Measurements from ENCODE around the gene ENDOD1.
"Not testable (repeated sequence)": the region's sequence is repeated elsewhere in the genome, so short reads cannot be mapped to it uniquely, and the experiment has no call there.

Gene ENDOD1

DNA sequence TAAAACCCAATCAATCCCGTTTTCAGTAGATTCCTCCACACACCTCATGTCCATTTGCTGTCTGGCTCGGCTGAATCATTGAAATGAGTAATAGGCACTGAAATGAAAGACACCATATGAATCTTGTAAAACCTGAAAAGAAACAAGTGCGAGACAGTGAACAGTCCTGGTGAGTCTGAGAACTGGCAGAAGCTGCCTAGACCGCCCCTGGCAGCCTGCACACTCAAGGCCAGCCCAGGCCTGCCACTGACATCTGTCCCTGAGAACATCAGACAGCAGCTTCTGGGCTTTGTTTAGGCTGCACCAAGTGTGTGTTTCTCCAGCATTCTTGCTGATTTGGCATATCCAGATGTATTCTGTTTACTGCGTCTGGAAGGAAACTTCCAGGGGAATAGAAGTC, 44.8 kb downstream of the ENDOD1 start:
- H3K9ac ChIP-seq (ENCODE audit: low read length) = no peak overlapping the region
- no peaks in the 10 kb centered on the region for H3K27me3 ChIP-seq (ENCODE audit: control insufficient read depth in 1 of 2, insufficient read depth in 2 of 2, low read length in 2 of 2)
- no peaks in the 10 kb centered on the region for H3K9me3 ChIP-seq (ENCODE audit: low read length)
- H3K4me1 ChIP-seq (ENCODE audit: insufficient read depth, low read length) = peaks cover 16% of the 10 kb centered on the region
- no peak overlapping the region for H3K27ac ChIP-seq (ENCODE audit: low read depth, low read length)
- no peak overlapping the region for H3K4me3 ChIP-seq (ENCODE audit: low read depth in 1 of 2, low read length in 2 of 2)
- H3K36me3 ChIP-seq (ENCODE audit: insufficient read depth, low read length) = no peaks in the 10 kb centered on the region

DNA sequence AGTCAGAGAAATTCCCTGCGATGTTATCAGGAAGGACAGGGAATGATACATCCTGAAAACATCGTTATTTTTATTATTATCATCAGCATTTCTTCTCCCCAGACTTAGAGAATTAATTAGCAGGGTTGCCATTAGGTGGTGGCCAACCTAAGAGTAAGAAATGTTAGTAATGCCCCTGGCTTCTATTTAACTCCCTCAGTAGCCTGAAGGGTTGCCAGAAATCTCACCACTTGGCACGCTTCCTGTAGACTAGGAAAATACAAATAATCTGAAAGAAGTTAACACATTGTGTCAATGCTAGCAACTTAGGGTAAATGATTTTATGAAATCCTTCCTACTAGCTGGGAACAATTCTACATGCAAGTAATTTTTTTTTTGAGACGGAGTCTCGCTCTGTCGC, 45.5 kb downstream of the ENDOD1 start:
- Histone ChIP-seq H3K27me3 (ENCODE audit: control insufficient read depth in 1 of 2, insufficient read depth in 2 of 2, low read length in 2 of 2) (no peaks in the 10 kb centered on the region), H3K4me3 (ENCODE audit: low read depth in 1 of 2, low read length in 2 of 2) (no peak overlapping the region)

DNA sequence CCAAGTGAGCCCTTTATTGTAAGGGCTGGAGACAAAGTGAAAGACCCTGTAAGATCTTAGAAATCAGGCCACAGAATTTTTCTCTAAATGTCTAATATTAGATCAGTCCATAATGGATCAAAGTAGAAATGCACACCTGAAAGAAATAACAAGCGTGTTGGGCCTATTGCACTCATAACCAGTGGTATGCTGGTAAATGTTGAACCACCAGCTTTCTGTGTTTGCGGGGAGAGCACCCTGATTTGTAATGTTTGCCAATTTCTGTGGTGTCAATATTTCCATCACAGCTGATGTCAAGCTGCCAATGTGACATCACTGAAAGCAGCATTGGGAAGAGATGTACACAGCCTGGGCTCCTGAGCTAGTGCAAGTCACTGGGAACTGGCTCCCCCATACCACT, 46.2 kb downstream of the ENDOD1 start:
- Histone ChIP-seq H3K9ac (ENCODE audit: low read length) (no peak overlapping the region), H3K4me3 (ENCODE audit: low read depth in 1 of 2, low read length in 2 of 2) (no peak overlapping the region), H3K27me3 (ENCODE audit: control insufficient read depth in 1 of 2, insufficient read depth in 2 of 2, low read length in 2 of 2) (no peaks in the 10 kb centered on the region), H3K4me1 (ENCODE audit: insufficient read depth, low read length) (peaks cover 16% of the 10 kb centered on the region), H3K36me3 (ENCODE audit: insufficient read depth, low read length) (no peaks in the 10 kb centered on the region), H3K9me3 (ENCODE audit: low read length) (no peaks in the 10 kb centered on the region), H3K27ac (ENCODE audit: low read depth, low read length) (no peak overlapping the region)

More for the DNA sequence above, 45.5 kb downstream of the ENDOD1 start:
- Histone ChIP-seq H3K4me1 (ENCODE audit: insufficient read depth, low read length) (peaks cover 16% of the 10 kb centered on the region), H3K27ac (ENCODE audit: low read depth, low read length) (no peak overlapping the region), H3K9me3 (ENCODE audit: low read length) (no peaks in the 10 kb centered on the region), H3K9ac (ENCODE audit: low read length) (no peak overlapping the region), H3K36me3 (ENCODE audit: insufficient read depth, low read length) (no peaks in the 10 kb centered on the region)

DNA sequence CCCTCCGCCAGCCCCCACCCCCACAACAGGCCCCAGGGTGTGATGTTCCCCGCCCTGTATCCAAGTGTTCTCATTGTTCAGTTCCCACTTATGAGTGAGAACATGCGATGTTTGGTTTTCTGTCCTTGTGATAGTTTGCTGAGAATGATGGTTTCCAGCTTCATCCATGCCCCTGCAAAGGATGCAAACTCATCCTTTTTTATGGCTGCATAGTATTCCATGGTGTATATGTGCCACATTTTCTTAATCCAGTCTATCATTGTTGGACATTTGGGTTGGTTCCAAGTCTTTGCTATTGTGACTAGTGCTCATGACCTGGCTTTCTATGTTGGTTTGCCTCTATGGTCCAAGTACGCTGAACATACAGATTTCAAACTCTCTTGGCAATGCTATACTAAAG, 47.1 kb downstream of the ENDOD1 start:
- peaks cover 16% of the 10 kb centered on the region for H3K4me1 ChIP-seq (ENCODE audit: insufficient read depth, low read length)
- not testable (repeated sequence) for H3K27me3 ChIP-seq (ENCODE audit: control insufficient read depth in 1 of 2, insufficient read depth in 2 of 2, low read length in 2 of 2); H3K36me3 ChIP-seq (ENCODE audit: insufficient read depth, low read length); H3K9me3 ChIP-seq (ENCODE audit: low read length); H3K27ac ChIP-seq (ENCODE audit: low read depth, low read length); H3K9ac ChIP-seq (ENCODE audit: low read length); H3K4me3 ChIP-seq (ENCODE audit: low read depth in 1 of 2, low read length in 2 of 2)

DNA sequence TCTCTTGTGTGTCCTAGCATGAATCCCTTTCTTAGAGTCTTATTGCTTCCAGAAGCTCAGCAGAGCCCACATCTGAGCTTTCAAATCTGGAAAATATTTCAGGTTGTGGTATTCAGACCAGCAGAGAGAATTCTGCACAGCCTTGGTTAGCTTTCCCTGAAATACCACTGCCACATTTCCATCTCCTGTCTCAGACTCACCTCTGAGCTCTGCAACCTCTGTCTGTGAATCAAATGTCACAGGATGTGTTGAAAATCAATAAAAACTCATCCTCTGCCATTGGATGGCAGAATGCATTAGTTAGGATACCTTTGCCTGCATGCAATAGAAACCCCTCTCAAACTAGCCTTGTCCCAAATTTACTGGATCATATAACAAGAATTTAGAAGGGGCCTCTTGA, 47.7 kb downstream of the ENDOD1 start:
- H3K36me3 ChIP-seq (ENCODE audit: insufficient read depth, low read length) = no peaks in the 10 kb centered on the region
- no peak overlapping the region for H3K4me3 ChIP-seq (ENCODE audit: low read depth in 1 of 2, low read length in 2 of 2)
- no peak overlapping the region for H3K27ac ChIP-seq (ENCODE audit: low read depth, low read length)
- H3K4me1 ChIP-seq (ENCODE audit: insufficient read depth, low read length) = peaks cover 16% of the 10 kb centered on the region
- H3K9me3 ChIP-seq (ENCODE audit: low read length) = no peaks in the 10 kb centered on the region
- no peaks in the 10 kb centered on the region for H3K27me3 ChIP-seq (ENCODE audit: control insufficient read depth in 1 of 2, insufficient read depth in 2 of 2, low read length in 2 of 2)
- no peak overlapping the region for H3K9ac ChIP-seq (ENCODE audit: low read length)

DNA sequence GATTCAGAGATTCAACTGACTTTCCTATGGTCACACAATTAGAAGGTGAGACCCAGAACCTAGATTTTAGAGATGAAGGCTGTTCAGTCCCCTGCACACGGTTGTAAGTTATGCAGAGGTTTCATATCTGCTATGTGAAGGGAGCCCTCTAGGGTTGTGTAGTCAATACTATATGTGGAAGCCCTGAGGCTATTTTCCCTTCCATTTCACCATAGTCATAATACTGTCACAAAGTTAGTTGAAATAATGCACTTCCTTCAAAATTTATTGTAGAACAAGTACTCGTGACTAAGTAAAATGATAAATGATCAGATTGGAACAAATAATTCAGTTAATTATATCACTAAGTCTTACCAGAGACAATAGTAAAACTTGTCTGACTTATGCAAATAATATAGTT, 48.8 kb downstream of the ENDOD1 start:
- no peaks in the 10 kb centered on the region for H3K27me3 ChIP-seq (ENCODE audit: control insufficient read depth in 1 of 2, insufficient read depth in 2 of 2, low read length in 2 of 2)
- no peak overlapping the region for H3K27ac ChIP-seq (ENCODE audit: low read depth, low read length)
- H3K4me1 ChIP-seq (ENCODE audit: insufficient read depth, low read length) = peaks cover 16% of the 10 kb centered on the region
- H3K36me3 ChIP-seq (ENCODE audit: insufficient read depth, low read length) = no peaks in the 10 kb centered on the region
- no peak overlapping the region for H3K9ac ChIP-seq (ENCODE audit: low read length)
- H3K4me3 ChIP-seq (ENCODE audit: low read depth in 1 of 2, low read length in 2 of 2) = no peak overlapping the region
- H3K9me3 ChIP-seq (ENCODE audit: low read length) = no peaks in the 10 kb centered on the region

DNA sequence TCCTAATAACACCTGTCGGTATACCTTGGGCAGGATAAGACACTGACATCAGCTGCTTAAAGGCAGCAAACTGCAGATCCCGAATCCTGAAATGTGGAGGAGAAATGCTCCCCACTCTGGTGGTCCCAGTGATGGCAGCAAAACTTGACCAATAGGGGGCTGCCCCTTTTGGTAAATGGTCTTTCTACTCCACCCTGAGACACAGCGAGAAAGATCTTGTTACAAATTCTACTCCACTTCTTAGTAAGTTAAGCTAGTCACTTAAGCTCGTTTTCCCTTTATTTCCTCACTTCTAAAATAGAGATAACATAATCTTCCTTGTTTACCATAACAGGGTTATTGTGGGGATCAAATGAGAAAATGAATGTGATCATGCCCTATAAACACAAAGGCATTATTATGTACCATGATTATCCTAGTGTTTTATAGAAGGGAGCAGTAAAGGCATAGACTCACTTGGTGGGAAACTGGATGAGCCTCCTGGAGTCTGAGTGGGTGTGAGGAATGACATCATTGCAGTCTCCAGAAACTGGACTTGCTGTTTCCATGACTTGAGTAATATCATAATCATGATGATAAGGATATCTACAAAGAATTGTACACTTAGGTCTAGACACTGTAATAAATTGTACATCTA, 50.9 kb downstream of the ENDOD1 start:
- Histone ChIP-seq H3K4me3 (ENCODE audit: low read depth in 1 of 2, low read length in 2 of 2) (no peak overlapping the region), H3K27ac (ENCODE audit: low read depth, low read length) (no peak overlapping the region), H3K4me1 (ENCODE audit: insufficient read depth, low read length) (no peaks in the 10 kb centered on the region), H3K9me3 (ENCODE audit: low read length) (no peaks in the 10 kb centered on the region), H3K9ac (ENCODE audit: low read length) (no peak overlapping the region), H3K27me3 (ENCODE audit: control insufficient read depth in 1 of 2, insufficient read depth in 2 of 2, low read length in 2 of 2) (no peaks in the 10 kb centered on the region), H3K36me3 (ENCODE audit: insufficient read depth, low read length) (no peaks in the 10 kb centered on the region)

DNA sequence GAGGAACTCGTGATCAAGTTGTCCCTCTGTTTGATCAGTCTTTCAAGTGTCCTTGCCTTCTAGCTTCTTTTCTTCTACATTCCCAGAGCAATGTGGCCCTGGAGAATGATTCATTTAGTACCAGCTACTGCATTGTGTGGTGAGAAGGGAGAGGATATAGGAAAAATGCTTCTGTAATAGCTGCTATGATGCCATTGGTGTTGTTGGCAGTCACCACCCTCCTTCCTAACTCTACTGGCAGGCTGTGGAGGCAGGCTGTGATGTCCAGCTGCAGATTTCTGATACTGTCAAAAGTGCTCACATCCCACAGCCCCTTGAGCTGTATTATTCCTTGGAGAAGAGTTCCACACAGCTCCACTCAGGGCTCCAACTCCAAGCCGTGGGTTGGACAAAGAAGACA, 52.8 kb downstream of the ENDOD1 start:
- no peaks in the 10 kb centered on the region for H3K27me3 ChIP-seq (ENCODE audit: control insufficient read depth in 1 of 2, insufficient read depth in 2 of 2, low read length in 2 of 2)
- H3K27ac ChIP-seq (ENCODE audit: low read depth, low read length) = no peak overlapping the region
- H3K4me1 ChIP-seq (ENCODE audit: insufficient read depth, low read length) = peaks cover 8% of the 10 kb centered on the region
- no peaks in the 10 kb centered on the region for H3K36me3 ChIP-seq (ENCODE audit: insufficient read depth, low read length)
- H3K9ac ChIP-seq (ENCODE audit: low read length) = no peak overlapping the region
- no peak overlapping the region for H3K4me3 ChIP-seq (ENCODE audit: low read depth in 1 of 2, low read length in 2 of 2)
- no peaks in the 10 kb centered on the region for H3K9me3 ChIP-seq (ENCODE audit: low read length)

DNA sequence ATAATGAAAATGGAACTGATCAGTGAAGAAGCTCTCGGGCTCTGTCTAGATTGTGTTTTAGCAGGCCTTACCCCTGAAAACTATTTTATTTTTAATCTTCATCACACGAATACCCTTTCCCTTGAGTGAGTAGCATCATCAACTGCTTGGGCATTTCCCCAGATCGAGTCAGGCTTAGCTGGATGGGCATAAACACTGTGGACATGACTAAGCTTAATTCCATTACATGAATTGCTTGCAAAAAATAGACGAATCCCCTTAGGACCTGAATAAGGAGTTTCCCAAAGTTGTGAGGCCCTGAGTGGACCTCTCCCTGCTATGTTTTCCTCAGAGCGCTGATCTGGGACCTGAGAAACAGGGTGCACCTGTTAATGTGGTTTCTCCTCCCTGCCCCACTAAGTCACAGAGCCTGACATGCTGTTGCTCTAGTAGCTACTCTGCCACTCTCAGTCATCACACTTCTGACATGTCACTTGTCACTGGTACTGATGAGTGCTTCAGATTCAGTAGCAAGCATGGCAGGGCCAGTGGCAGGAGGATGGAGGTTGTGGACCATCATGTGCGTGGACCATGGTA, 53.5 kb downstream of the ENDOD1 start:
- no peaks in the 10 kb centered on the region for H3K36me3 ChIP-seq (ENCODE audit: insufficient read depth, low read length)
- H3K9ac ChIP-seq (ENCODE audit: low read length) = no peak overlapping the region
- no peaks in the 10 kb centered on the region for H3K9me3 ChIP-seq (ENCODE audit: low read length)
- no peak overlapping the region for H3K4me3 ChIP-seq (ENCODE audit: low read depth in 1 of 2, low read length in 2 of 2)
- H3K27me3 ChIP-seq (ENCODE audit: control insufficient read depth in 1 of 2, insufficient read depth in 2 of 2, low read length in 2 of 2) = no peaks in the 10 kb centered on the region
- H3K4me1 ChIP-seq (ENCODE audit: insufficient read depth, low read length) = peaks cover 16% of the 10 kb centered on the region
- no peak overlapping the region for H3K27ac ChIP-seq (ENCODE audit: low read depth, low read length)

DNA sequence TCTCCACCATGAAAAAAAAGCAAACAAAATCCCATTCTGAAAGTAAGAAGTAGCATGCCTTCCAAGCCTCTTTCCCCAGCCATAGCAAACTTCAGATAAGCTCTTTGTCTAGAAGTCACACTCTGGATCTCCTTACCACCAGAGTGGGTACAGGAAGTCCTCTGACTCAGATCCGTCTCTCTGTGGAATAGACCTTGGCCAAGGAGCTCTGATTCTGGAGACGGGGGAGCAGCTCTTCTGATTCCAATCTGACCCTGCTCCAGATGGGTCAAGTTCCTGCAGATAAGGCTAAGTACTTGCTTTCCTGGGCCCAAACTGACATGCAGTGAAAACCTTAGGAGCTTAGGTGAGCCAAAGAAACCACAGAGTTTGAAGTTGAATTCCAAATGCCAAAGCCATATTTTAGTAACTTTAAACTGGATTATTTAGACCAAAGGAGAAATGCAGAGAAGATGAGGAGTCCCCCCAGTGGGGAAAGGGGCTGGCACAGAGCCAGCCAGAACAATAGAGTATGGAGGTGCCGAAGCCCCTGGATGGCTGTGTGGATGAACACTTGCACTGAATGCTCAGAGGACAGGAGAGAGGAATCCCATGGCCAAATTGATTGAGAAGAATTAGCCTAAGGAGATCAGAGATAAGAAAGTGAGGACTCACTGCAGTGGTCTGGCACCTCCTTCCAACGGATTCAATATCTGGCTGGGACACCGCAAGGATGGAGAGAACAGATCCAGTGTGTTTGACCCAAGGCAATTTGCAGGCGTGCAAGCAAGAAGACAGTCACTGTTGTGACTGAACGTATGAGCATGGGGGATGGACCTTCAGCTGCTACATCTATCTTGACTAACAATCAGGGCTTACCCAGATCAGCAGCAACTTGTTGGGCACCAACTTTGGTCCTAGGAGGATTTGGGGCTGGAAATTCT, 54.9 kb downstream of the ENDOD1 start:
- Histone ChIP-seq H3K27me3 (ENCODE audit: control insufficient read depth in 1 of 2, insufficient read depth in 2 of 2, low read length in 2 of 2) (no peaks in the 10 kb centered on the region), H3K4me3 (ENCODE audit: low read depth in 1 of 2, low read length in 2 of 2) (no peak overlapping the region), H3K36me3 (ENCODE audit: insufficient read depth, low read length) (no peaks in the 10 kb centered on the region), H3K9ac (ENCODE audit: low read length) (no peak overlapping the region), H3K4me1 (ENCODE audit: insufficient read depth, low read length) (peaks cover 20% of the 10 kb centered on the region), H3K27ac (ENCODE audit: low read depth, low read length) (no peak overlapping the region), H3K9me3 (ENCODE audit: low read length) (no peaks in the 10 kb centered on the region)

DNA sequence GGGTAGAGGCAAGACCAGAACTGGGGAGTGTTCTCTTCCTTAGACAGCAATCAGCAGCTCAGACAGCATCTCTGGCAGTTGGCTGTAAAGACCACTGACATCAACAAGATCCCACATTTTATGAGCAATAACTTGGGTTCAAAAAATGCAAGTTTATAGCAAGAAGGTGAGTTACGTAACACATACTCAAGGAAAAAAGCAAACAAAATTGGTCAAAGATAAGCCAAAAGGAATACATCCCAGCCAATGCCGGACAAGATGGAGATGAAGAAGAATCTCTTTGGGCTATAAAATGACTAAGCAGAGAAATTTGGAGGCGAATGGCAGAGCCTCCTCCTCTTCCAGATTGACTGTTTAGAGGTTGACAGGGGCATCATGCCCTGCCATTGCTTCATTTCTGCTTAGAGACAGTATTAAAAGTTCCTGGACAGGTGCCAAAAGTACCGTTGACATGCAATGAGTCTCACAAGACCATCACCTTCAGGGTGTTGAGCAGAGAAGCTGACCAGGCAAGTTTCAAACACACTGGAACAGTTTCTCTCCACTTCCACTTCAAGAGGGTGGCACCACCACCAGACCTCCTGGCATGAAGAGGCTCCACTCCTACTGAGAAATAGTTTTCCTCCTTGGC, 55.9 kb downstream of the ENDOD1 start:
- Histone ChIP-seq H3K4me3 (ENCODE audit: low read depth in 1 of 2, low read length in 2 of 2) (no peak overlapping the region), H3K36me3 (ENCODE audit: insufficient read depth, low read length) (no peaks in the 10 kb centered on the region), H3K4me1 (ENCODE audit: insufficient read depth, low read length) (peaks cover 20% of the 10 kb centered on the region), H3K9me3 (ENCODE audit: low read length) (no peaks in the 10 kb centered on the region), H3K27me3 (ENCODE audit: control insufficient read depth in 1 of 2, insufficient read depth in 2 of 2, low read length in 2 of 2) (no peaks in the 10 kb centered on the region), H3K27ac (ENCODE audit: low read depth, low read length) (no peak overlapping the region), H3K9ac (ENCODE audit: low read length) (no peak overlapping the region)

Measured in muscle layer of colon (tissue), 2 donors.